Thyroid gland (tissue), 4 donors: ENCODE data around the gene NDUFS7. TPM values are rescaled to one million over a fixed set of nuclear protein-coding genes. Genes with fewer than 3 reads are reported as not detected.

Experiments used
- DNase-seq, 2 donors: peaks; one replicate each; pipeline ENCODE4 v3.0.0-alpha.2; 2019
- H3K27ac ChIP-seq, 3 donors: fragments of 200-600 bp; sonication (generic); 1 replicate in 2 of 3; 2 replicates in 1 of 3; pipeline ENCODE4 v1.5.1; 2016 to 2019; ENCODE audit warnings: mild to moderate bottlenecking in 1 of 3, moderate library complexity in 1 of 3
- H3K27me3 ChIP-seq: fragments of 200-600 bp; sonication (generic); one replicate; pipeline ENCODE4 v1.5.1; 2019
- H3K36me3 ChIP-seq, 2 donors: fragments of 200-600 bp; sonication (generic); one replicate each; pipeline ENCODE4 v1.5.1; 2016 to 2019
- H3K4me1 ChIP-seq, 2 donors: fragments of 200-600 bp; sonication (generic); one replicate each; pipeline ENCODE4 v1.5.1; 2017 to 2019
- H3K4me3 ChIP-seq, 3 donors: fragments of 200-600 bp; sonication (generic); replicated peaks in 1 of 3; 1 replicate in 2 of 3; 2 replicates in 1 of 3; pipeline ENCODE4 v1.5.1; 2016; ENCODE audit warnings: mild to moderate bottlenecking in 1 of 3
- H3K9me3 ChIP-seq: fragments of 200-600 bp; sonication (generic); one replicate; pipeline ENCODE4 v1.5.1; 2017
- CTCF ChIP-seq, 6 experiments: fragments of 200-600 bp in 3 of 6; fragments of 450-650 bp in 3 of 6; sonication (generic) in 3 of 6; IDR thresholded peaks; one replicate each; pipeline ENCODE4 v1.5.1; 2016 to 2019; ENCODE audit warnings: antibody characterized with exemption in 6 of 6, mild to moderate bottlenecking in 2 of 6, inconsistent platforms in 1 of 6, moderate library complexity in 1 of 6
- POLR2A ChIP-seq, 2 donors: fragments of 450-650 bp; IDR thresholded peaks; one replicate each; pipeline ENCODE4 v1.6.1; 2017; ENCODE audit warnings: antibody characterized with exemption in 2 of 2, mild to moderate bottlenecking in 2 of 2, moderate library complexity in 1 of 2
- WGBS, 2 donors: methylation state at CpG; one replicate each; pipeline ENCODE4 v1.1.5; 2017; 5-methylcytosine and 5-hydroxymethylcytosine counted together
- intact Hi-C: fragments of 100-400 bp; cut with DNase I; formaldehyde crosslinking; loops from one replicate; pipeline ENCODE4 v1.15.1; 2023
- total RNA-seq, 4 donors: library from RNA; depleted of rRNA; stranded (reverse); fragments of >200 nt; gene quantifications; one replicate each; pipeline ENCODE4 v1.2.3, GENCODE V29; 2016

Gene NDUFS7
- total RNA-seq, 4 donors from 2014 or later = 75.2 to 185 (median 108) TPM

DNA sequence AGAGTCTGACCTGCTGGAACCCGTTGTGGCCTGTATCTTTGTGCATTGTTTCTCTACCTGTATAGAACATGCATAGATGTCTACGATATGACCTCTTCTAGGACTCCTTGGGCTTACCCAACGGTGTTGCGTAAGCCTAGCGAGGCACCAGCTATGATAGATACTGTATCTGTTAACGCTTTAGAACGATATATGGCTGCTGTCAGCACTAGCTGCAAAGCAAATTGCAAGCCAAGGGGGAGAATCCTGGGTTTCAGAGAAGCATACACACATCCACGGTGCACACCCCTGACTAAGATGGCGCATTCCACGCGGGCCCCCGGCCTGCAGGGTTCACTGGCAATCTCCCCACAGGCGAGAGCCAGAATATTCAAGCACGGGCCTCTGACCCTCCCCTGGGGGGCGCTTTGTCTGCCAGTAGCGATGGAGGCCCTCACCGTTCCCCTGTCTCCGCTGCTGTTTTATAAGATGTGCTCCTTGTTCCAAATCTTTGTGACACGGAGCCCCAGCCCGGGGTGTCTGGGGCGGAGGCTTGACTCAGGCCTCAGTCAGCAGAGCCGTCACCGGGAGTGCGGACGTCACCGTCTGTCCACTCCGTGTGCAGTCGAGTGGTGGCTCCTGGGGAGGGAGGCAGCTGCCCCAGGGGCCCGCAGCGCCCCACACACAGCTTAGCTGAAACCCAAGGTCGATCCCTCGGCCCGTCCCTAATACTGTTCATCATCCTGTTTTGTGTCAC is 41.6 kb downstream of the NDUFS7 start:
- no peak for TF ChIP-seq POLR2A (IDR thresholded peaks at IDR 0.05)
- no peak for TF ChIP-seq CTCF (IDR thresholded peaks at IDR 0.05)
- Histone ChIP-seq H3K36me3 (peaks cover 63 to 66% of the 10 kb centered on the region in 2 donors), H3K27ac (no peak overlapping the region), H3K9me3 (no peaks in the 10 kb centered on the region), H3K27me3 (no peaks in the 10 kb centered on the region), H3K4me3 (no peak overlapping the region), H3K4me1 (no peaks in the 10 kb centered on the region)
- DNase-seq = no peak
- WGBS, 2 donors = 88 to 91% methylated on average over 32 to 33 of the region's 33 CpGs
- intact Hi-C loops = no loop called here

DNA sequence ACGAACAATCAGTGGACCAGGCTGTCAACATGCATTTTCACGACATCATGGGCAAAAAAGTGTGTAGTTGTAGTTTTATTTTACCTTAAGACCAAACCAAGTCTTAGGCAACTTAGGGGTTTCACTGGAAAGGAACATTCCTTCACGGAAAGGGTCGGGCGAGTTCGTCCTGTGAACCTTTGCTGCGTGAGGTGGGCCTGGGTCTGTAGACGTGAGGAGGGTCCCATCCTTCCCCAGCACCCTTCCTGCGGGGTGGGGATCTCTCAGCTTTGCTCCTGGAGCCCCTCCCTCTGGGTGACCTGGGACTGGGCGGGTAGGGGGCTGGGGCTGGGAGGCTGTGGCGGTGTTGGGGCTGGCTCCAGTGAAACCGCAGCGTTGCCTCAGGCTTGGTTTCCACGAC is 42.2 kb downstream of the NDUFS7 start:
- Histone ChIP-seq H3K4me3 (no peak overlapping the region), H3K4me1 (no peaks in the 10 kb centered on the region), H3K36me3 (peaks cover 60 to 64% of the 10 kb centered on the region in 2 donors), H3K27ac (no peak overlapping the region), H3K9me3 (no peaks in the 10 kb centered on the region), H3K27me3 (no peaks in the 10 kb centered on the region)
- intact Hi-C loops = no loop called here
- no peak for DNase-seq
- TF ChIP-seq CTCF (IDR thresholded peaks at IDR 0.05) = no peak
- TF ChIP-seq POLR2A (IDR thresholded peaks at IDR 0.05) = no peak
- WGBS, 2 donors = 90 to 94% methylated on average over 14 of the region's 14 CpGs

GRCh38 chr19:1426736-1427135 is 43.0 kb downstream of the NDUFS7 start:
- Histone ChIP-seq H3K9me3 (no peaks in the 10 kb centered on the region), H3K4me1 (no peaks in the 10 kb centered on the region), H3K27me3 (no peaks in the 10 kb centered on the region), H3K36me3 (peaks cover 58 to 63% of the 10 kb centered on the region in 2 donors), H3K27ac (no peak overlapping the region), H3K4me3 (no peak overlapping the region)
- no peak for DNase-seq
- WGBS, 2 donors = 87 to 88% methylated on average over 9 of the region's 9 CpGs
- TF ChIP-seq POLR2A (IDR thresholded peaks at IDR 0.05) (no peak), CTCF (IDR thresholded peaks at IDR 0.05) (no peak)
- intact Hi-C loops = no loop called here

- no peaks in the 10 kb centered on the region for H3K9me3 ChIP-seq
- no peak overlapping the region for H3K4me3 ChIP-seq
- H3K27ac ChIP-seq = no peak overlapping the region
- no peak for TF ChIP-seq POLR2A (IDR thresholded peaks at IDR 0.05)
- no peak for TF ChIP-seq CTCF (IDR thresholded peaks at IDR 0.05)
- no peaks in the 10 kb centered on the region for H3K27me3 ChIP-seq
- no peak for DNase-seq
- H3K36me3 ChIP-seq = peaks cover 58 to 63% of the 10 kb centered on the region in 2 donors
- intact Hi-C loops = no loop called here
- WGBS, 2 donors = 90% methylated on average over 21 to 27 of the region's 27 CpGs
- H3K4me1 ChIP-seq = no peaks in the 10 kb centered on the region
Observed at GRCh38 chr19:1427221-1427920, 43.7 kb downstream of the NDUFS7 start.
